Mesenchymal stem cell (in vitro differentiated cells and primary cell): ENCODE data around the gene POFUT2.

Experiments
- DNase-seq: peaks from one replicate; pipeline ENCODE4 v3.0.0-alpha.2; 2013
- H2AFZ ChIP-seq: one replicate; pipeline ENCODE4 v1.6.1; 2013; ENCODE audit warnings: low read depth, mild to moderate bottlenecking, control low read depth, inconsistent platforms, low read length, moderate library complexity
- H2AK5ac ChIP-seq: 2 replicates; pipeline ENCODE4 v1.6.1; 2013; ENCODE audit warnings: low read length, moderate library complexity, mild to moderate bottlenecking, inconsistent platforms; ENCODE audit not compliant: severe bottlenecking
- H2BK120ac ChIP-seq: one replicate; pipeline ENCODE4 v1.6.1; 2013; ENCODE audit warnings: low read depth, mild to moderate bottlenecking, inconsistent platforms, low read length, moderate library complexity
- H2BK12ac ChIP-seq, 2 experiments: one replicate each; pipeline ENCODE4 v1.6.1; 2013; ENCODE audit warnings: inconsistent platforms in 2 of 2, low read length in 2 of 2, mild to moderate bottlenecking in 2 of 2, moderate library complexity in 2 of 2, control low read depth in 1 of 2
- H2BK15ac ChIP-seq: one replicate; pipeline ENCODE4 v1.6.1; 2013; ENCODE audit warnings: mild to moderate bottlenecking, low read depth, inconsistent platforms; ENCODE audit not compliant: poor library complexity, severe bottlenecking
- H2BK5ac ChIP-seq: 2 replicates; pipeline ENCODE4 v1.6.1; 2013; ENCODE audit warnings: low read depth, mild to moderate bottlenecking, low read length, control low read depth, inconsistent platforms; ENCODE audit not compliant: poor library complexity, severe bottlenecking
- H3K14ac ChIP-seq, 2 experiments: one replicate each; pipeline ENCODE4 v1.6.1; 2013; ENCODE audit warnings: inconsistent platforms in 2 of 2, low read length in 2 of 2, control low read depth in 1 of 2, mild to moderate bottlenecking in 1 of 2, moderate library complexity in 1 of 2
- H3K18ac ChIP-seq, 2 experiments: one replicate each; pipeline ENCODE4 v1.6.1; 2013; ENCODE audit warnings: inconsistent platforms in 2 of 2, low read length in 2 of 2, control low read depth in 1 of 2, low read depth in 1 of 2, mild to moderate bottlenecking in 1 of 2
- H3K23ac ChIP-seq, 2 experiments: one replicate each; pipeline ENCODE4 v1.6.1; 2013; ENCODE audit warnings: inconsistent platforms in 2 of 2, low read length in 2 of 2, mild to moderate bottlenecking in 2 of 2, moderate library complexity in 2 of 2, control low read depth in 1 of 2
- H3K27ac ChIP-seq: 2 replicates; pipeline ENCODE4 v1.5.1; 2013; ENCODE audit warnings: mild to moderate bottlenecking, moderate library complexity, low read length, control low read depth, inconsistent platforms; ENCODE audit not compliant: poor library complexity, severe bottlenecking
- H3K27me3 ChIP-seq, 2 experiments: 2 replicates each; pipeline versions ENCODE4 v1.6.1 to v1.7.0; 2013; ENCODE audit warnings: low read length in 2 of 2, mild to moderate bottlenecking in 2 of 2, moderate library complexity in 2 of 2, control low read depth in 1 of 2, inconsistent platforms in 1 of 2; ENCODE audit not compliant: control insufficient read depth in 1 of 2, insufficient read depth in 1 of 2
- H3K36me3 ChIP-seq, 2 experiments: 2 replicates each; pipeline versions ENCODE4 v1.6.1 to v1.7.0; 2013; ENCODE audit warnings: low read length in 2 of 2, control low read depth in 1 of 2, inconsistent platforms in 1 of 2, low read depth in 1 of 2, mild to moderate bottlenecking in 1 of 2; ENCODE audit not compliant: insufficient read depth in 2 of 2, control insufficient read depth in 1 of 2
- H3K4ac ChIP-seq, 2 experiments: one replicate each; pipeline ENCODE4 v1.6.1; 2013; ENCODE audit warnings: inconsistent platforms in 2 of 2, low read length in 2 of 2, mild to moderate bottlenecking in 2 of 2, moderate library complexity in 2 of 2, control low read depth in 1 of 2, low read depth in 1 of 2
- H3K4me1 ChIP-seq: 2 replicates; pipeline ENCODE4 v1.6.1; 2013; ENCODE audit warnings: low read depth, low read length, control low read depth; ENCODE audit not compliant: control insufficient read depth, insufficient read depth
- H3K4me2 ChIP-seq: 2 replicates; pipeline ENCODE4 v1.6.1; 2013; ENCODE audit warnings: low read length, mild to moderate bottlenecking, inconsistent platforms; ENCODE audit not compliant: poor library complexity, severe bottlenecking
- H3K4me3 ChIP-seq, 2 experiments: 2 replicates each; pipeline versions ENCODE4 v1.5.1 to v1.7.0; 2013; ENCODE audit warnings: low read length in 2 of 2, mild to moderate bottlenecking in 2 of 2, control low read depth in 1 of 2, low read depth in 1 of 2; ENCODE audit not compliant: insufficient read depth in 1 of 2
- H3K79me1 ChIP-seq: replicated peaks from 2 replicates; pipeline ENCODE4 v1.6.1; 2013; ENCODE audit warnings: mild to moderate bottlenecking, control low read depth, low read length, inconsistent platforms; ENCODE audit not compliant: poor library complexity, severe bottlenecking
- H3K9ac ChIP-seq: 2 replicates; pipeline ENCODE4 v1.7.0; 2013; ENCODE audit warnings: mild to moderate bottlenecking, low read length, moderate library complexity
- H3K9me3 ChIP-seq: 2 replicates; pipeline ENCODE4 v1.7.0; 2013; ENCODE audit warnings: mild to moderate bottlenecking, low read length; ENCODE audit not compliant: control insufficient read depth
- H4K8ac ChIP-seq: one replicate; pipeline ENCODE4 v1.6.1; 2013; ENCODE audit warnings: inconsistent platforms, mild to moderate bottlenecking, low read length, moderate library complexity
- H4K91ac ChIP-seq: one replicate; pipeline ENCODE4 v1.6.1; 2013; ENCODE audit warnings: mild to moderate bottlenecking, low read length, inconsistent platforms
- WGBS: methylation state at CpG from one replicate; pipeline ENCODE4 v1.1.7; 2013; ENCODE audit warnings: mixed read lengths; 5-methylcytosine and 5-hydroxymethylcytosine counted together

The POFUT2 gene

DNA sequence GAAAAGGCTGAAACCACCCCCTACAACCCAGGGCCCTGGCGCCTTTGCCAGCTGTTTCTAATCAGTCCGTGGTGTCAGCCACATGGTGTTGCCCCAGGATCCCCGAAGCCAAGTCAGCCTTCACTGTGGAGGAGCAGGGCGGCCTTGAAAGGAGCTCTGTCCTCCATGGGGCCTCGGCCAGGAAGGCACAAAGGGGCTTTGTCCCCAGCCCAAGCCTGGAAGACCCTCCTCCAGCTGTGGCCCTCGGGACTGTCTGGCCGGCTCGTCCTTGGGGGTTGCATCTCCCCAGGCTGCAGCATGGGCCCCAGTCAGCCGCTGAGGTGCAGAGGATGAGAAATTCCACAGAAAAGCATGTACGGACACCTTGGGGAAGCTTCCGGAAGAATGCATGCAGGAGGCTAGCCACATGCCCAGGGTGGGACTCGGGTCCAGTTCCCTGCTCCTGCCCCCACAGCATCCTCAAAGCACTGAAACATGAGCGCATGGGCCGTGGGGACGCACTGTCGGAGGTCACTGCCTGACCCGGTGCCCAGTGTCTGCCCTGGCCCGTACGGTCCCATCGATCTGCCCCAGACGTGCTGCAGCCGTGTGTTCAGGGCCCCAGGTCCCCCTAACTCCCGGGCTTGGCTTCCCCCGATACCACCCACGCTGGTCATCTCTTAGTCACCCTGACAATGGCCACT, 38.6 kb upstream of the POFUT2 start:
- Histone ChIP-seq H2BK15ac (peak overlapping the region; percentile 52), H3K4me1 (peaks cover 78% of the 10 kb centered on the region), H3K9me3 (no peaks in the 10 kb centered on the region), H3K36me3 (peaks cover 0 to 8% of the 10 kb centered on the region in 2 experiments), H2AK5ac (peak overlapping the region; percentile 28), H2AFZ (no peak overlapping the region), H3K23ac (no peak overlapping the region), H3K79me1 (peaks cover 3% of the 10 kb centered on the region), H3K4me2 (no peak overlapping the region), H4K91ac (peak overlapping the region; percentile 70), H2BK120ac (no peak overlapping the region), H3K4me3 (no peak overlapping the region), H2BK12ac (peak overlapping the region; percentile 7 to 89), H3K14ac (no peak overlapping the region), H4K8ac (no peak overlapping the region), H3K9ac (no peak overlapping the region), H3K4ac (no peak overlapping the region), H2BK5ac (peak overlapping the region; percentile 48), H3K18ac (peak overlapping the region in 1 of 2 experiments; percentile 82), H3K27me3 (peaks cover 0 to 24% of the 10 kb centered on the region in 2 experiments), H3K27ac (no peak overlapping the region)
- 87% methylated on average over 25 of the region's 25 CpGs for WGBS
- peak; percentile 57 for DNase-seq

DNA sequence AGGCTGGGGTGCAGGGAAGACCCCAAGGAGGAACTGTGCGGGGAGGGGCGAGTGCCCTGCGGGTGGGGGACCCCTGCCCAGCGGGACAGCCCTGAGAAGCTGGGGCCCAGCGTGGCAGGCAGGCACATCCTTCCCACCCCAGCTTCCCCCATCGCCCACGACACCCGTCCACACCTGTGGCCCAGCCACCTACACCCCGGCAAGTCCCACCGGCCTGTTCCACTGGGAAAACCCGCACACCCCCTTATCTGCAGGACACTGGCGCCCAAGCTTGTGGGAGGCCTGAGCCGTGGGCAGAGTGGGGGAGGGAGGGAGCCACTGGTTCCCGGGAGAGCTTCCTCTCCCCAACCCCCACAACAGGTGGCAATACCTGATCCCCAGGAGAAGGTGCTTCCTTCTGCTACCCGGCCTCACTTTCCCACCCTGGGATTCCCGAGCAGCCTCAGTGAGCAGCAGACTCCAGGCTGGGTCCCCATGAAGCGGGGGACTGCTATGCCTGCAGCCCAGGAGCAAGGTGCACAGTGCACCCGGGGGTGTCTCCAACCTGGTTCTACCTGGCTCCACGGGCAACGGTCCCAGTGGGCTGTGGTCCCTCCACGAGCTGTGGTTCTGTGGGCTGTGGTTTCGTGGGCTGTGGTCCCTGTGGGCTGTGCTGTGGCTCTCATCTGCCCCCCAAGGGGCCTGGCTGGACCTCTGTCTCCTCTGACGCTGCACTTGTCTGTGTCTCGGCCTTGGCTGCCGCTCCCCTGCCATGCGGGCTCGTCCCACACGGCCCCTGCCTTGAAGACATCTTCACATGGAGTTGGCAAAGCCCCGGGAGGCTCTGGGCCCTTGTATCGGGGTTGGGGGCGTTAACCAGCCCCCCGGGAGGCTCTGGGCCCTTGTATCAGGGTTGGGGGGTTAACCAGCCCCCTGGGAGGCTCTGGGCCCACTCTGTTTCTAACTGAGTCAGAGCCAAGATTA, 37.8 kb upstream of the POFUT2 start:
- H2BK120ac ChIP-seq, result no peak overlapping the region
- H3K27me3 ChIP-seq, result peaks cover 0 to 24% of the 10 kb centered on the region in 2 experiments
- H2AFZ ChIP-seq, result no peak overlapping the region
- H3K79me1 ChIP-seq, result peaks cover 3% of the 10 kb centered on the region
- no peak for DNase-seq
- H2BK15ac ChIP-seq, result peak overlapping the region; percentile 44
- no peak overlapping the region for H3K27ac ChIP-seq
- peak overlapping the region; percentile 44 for H4K91ac ChIP-seq
- H2AK5ac ChIP-seq, result peak overlapping the region; percentile 28
- H4K8ac ChIP-seq, result no peak overlapping the region
- peak overlapping the region; percentile 45 to 75 for H2BK12ac ChIP-seq
- no peak overlapping the region for H3K23ac ChIP-seq
- H3K4me1 ChIP-seq, result peaks cover 72% of the 10 kb centered on the region
- H3K9ac ChIP-seq, result no peak overlapping the region
- peak overlapping the region in 1 of 2 experiments; percentile 61 for H3K18ac ChIP-seq
- peak overlapping the region; percentile 48 for H2BK5ac ChIP-seq
- peaks cover 0 to 8% of the 10 kb centered on the region in 2 experiments for H3K36me3 ChIP-seq
- no peak overlapping the region for H3K4me3 ChIP-seq
- no peak overlapping the region for H3K4me2 ChIP-seq
- WGBS, result 88% methylated on average over 27 of the region's 32 CpGs
- peak overlapping the region in 1 of 2 experiments; percentile 29 for H3K14ac ChIP-seq
- H3K9me3 ChIP-seq, result no peaks in the 10 kb centered on the region
- peak overlapping the region in 1 of 2 experiments; percentile 40 for H3K4ac ChIP-seq

DNA sequence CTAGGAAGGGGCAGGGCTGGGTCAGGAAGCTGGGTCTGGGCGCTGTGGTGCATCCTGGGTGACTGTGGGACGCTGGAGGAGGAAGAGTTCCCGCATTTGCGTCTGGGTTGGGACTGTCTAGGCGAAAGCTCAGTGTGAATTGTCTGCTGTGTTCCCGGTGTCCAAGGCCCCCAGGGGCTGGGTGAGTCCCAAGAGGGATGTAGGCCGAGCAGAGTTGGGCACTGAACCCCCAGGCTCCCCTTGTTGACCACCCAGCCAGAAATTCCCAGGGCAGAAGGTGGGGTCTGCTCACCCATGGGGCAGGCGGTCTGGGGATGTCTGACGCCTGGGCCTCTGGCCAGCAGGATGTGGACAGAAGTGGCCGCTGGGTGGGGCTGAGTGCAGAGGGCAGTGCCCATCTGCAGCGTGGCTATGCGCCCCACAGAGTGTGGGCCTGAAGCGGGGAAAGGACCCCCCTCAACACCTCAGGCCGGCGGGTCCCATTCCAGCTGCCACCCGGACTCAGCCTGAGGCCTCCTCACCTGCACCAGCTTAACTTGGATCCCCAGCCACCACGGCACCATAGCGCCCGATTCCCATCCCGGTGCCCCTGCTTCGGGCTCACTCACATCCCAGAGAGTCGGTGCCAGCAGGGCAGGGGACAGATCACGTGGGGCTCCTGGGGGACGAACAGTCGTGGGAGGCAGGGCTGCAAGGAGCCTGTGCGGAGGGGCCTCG, 37.0 kb upstream of the POFUT2 start:
- no peak overlapping the region for H3K4ac ChIP-seq
- H3K9me3 ChIP-seq, result no peaks in the 10 kb centered on the region
- no peak overlapping the region for H3K4me2 ChIP-seq
- H3K36me3 ChIP-seq, result peaks cover 0 to 8% of the 10 kb centered on the region in 2 experiments
- H3K14ac ChIP-seq, result peak overlapping the region in 1 of 2 experiments; percentile 35
- H2BK120ac ChIP-seq, result peak overlapping the region; percentile 39
- H2AFZ ChIP-seq, result no peak overlapping the region
- H2BK5ac ChIP-seq, result no peak overlapping the region
- no peak overlapping the region for H2BK15ac ChIP-seq
- peaks cover 0 to 24% of the 10 kb centered on the region in 2 experiments for H3K27me3 ChIP-seq
- 85% methylated on average over 26 of the region's 27 CpGs for WGBS
- DNase-seq, result peak; percentile 62
- no peak overlapping the region for H3K27ac ChIP-seq
- no peak overlapping the region for H3K23ac ChIP-seq
- peak overlapping the region; percentile 62 for H4K91ac ChIP-seq
- H3K9ac ChIP-seq, result no peak overlapping the region
- H4K8ac ChIP-seq, result peak overlapping the region; percentile 13
- H2AK5ac ChIP-seq, result peak overlapping the region; percentile 1
- peaks cover 3% of the 10 kb centered on the region for H3K79me1 ChIP-seq
- no peak overlapping the region for H3K4me3 ChIP-seq
- H3K18ac ChIP-seq, result peak overlapping the region; percentile 16 to 59
- H3K4me1 ChIP-seq, result peaks cover 75% of the 10 kb centered on the region
- peak overlapping the region; percentile 1 to 60 for H2BK12ac ChIP-seq
